ENCODE measurements around the gene PARP8. TPM values are rescaled to one million over a fixed set of nuclear protein-coding genes. Genes with fewer than 3 reads are reported as not detected.

The PARP8 gene
- total and polyA plus RNA-seq, 2 of the 8 experiments (the other 6 are each of a cell fraction or from before 2014, with no cell fraction given) = 16.6 to 30.6 TPM

DNA sequence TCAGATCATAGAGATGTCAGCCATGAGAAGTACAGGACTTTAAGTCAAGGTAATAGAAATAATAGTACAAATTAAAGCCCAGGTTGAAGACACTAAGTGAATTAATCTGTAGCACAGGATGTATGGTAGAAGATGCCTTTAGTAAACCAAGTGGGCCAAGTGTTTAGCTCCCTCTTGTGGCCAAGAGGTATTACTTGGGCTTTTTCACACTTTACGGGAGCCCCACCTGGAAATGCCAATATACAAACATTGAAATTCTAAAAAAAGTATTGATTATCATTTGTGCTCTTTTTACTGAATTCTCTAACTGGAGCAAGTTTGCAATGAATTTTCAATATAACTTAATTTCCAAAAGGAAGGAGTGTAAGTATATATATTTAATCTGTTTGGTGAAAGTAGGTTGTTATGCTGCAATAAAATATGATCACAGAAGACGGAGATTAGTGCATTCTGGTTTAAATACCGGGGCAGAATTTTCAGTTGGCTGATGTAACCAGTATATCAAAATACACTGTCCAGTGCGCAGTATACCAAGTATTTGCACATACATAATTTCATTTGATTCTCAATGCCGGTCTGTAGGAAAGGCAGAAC is 84.7 kb downstream of the PARP8 start:
- Histone ChIP-seq H4K8ac (ENCODE audit: extremely low read depth, insufficient read depth, low read length) (no peak overlapping the region), H3K27ac (ENCODE audit: low read depth, low read length) (no peak overlapping the region), H3K14ac (ENCODE audit: insufficient read length) (no peak overlapping the region), H2BK15ac (ENCODE audit: low read length) (no peak overlapping the region), H4K5ac (ENCODE audit: insufficient read length, low read depth, low read length) (no peak overlapping the region), H3K4ac (replicated peaks; ENCODE audit: insufficient read length, low read depth, low read length) (no peak overlapping the region), H3K79me1 (ENCODE audit: low read depth, low read length) (peaks cover 2% of the 10 kb centered on the region; the same call in 1 of the 2 replicates), H3K36me3 (ENCODE audit: control insufficient read depth in 2 of 4, insufficient read depth in 4 of 4, low read length in 3 of 4) (no peaks in the 10 kb centered on the region; a peak in 1 of 8 replicates), H2BK5ac (ENCODE audit: low read depth, low read length) (no peak overlapping the region), H3K23ac (ENCODE audit: insufficient read length) (no peak overlapping the region), H3K4me3 (ENCODE audit: extremely low read depth in 1 of 4, insufficient read depth in 2 of 4, low read depth in 3 of 4, low read length in 4 of 4) (no peak overlapping the region), H3K4me2 (ENCODE audit: insufficient read depth in 1 of 2, low read depth in 2 of 2, low read length in 2 of 2) (no peak overlapping the region), H2AK5ac (ENCODE audit: low read depth, low read length) (no peak overlapping the region), H3K27me3 (replicated peaks in 1 of 4; ENCODE audit: control insufficient read depth in 3 of 4, extremely low read depth in 1 of 4, insufficient read depth in 3 of 4, low read length in 3 of 4) (no peaks in the 10 kb centered on the region), H3K9me3 (ENCODE audit: insufficient read depth in 2 of 2, low read depth in 1 of 2, low read length in 1 of 2) (no peaks in the 10 kb centered on the region), H4K91ac (replicated peaks; ENCODE audit: insufficient read length, low read length) (no peak overlapping the region), H2BK20ac (ENCODE audit: low read length) (no peak overlapping the region), H4K20me1 (replicated peaks in 1 of 2; ENCODE audit: control insufficient read depth in 1 of 2, insufficient read depth in 2 of 2, low read length in 2 of 2) (no peaks in the 10 kb centered on the region), H2AFZ (ENCODE audit: low read length) (no peak overlapping the region), H3K18ac (ENCODE audit: extremely low read depth, low read length) (no peak overlapping the region), H3K23me2 (ENCODE audit: low read depth, low read length) (no peaks in the 10 kb centered on the region), H3K9ac (replicated peaks in 1 of 4; ENCODE audit: extremely low read depth in 1 of 4, low read depth in 3 of 4, low read length in 3 of 4) (no peak overlapping the region), H3K79me2 (ENCODE audit: control insufficient read depth in 1 of 2, insufficient read depth in 2 of 2, low read length in 2 of 2) (peaks cover 0 to 40% of the 10 kb centered on the region in 2 experiments; a peak in 2 of 4 replicates), H2BK120ac (replicated peaks; ENCODE audit: low read depth, low read length) (no peak overlapping the region), H3K4me1 (replicated peaks in 1 of 4; ENCODE audit: control insufficient read depth in 3 of 4, insufficient read depth in 4 of 4, low read length in 3 of 4) (no peaks in the 10 kb centered on the region), H3K56ac (replicated peaks; ENCODE audit: insufficient read length, low read depth, low read length) (no peak overlapping the region), H2BK12ac (ENCODE audit: low read depth, low read length) (no peak overlapping the region)
- 89% methylated on average over 5 of the region's 5 CpGs; no CpG with 5 or more reads in 1 of the 2 experiments for WGBS, 2 experiments (ENCODE audit: extremely low coverage in 1 of 2, insufficient coverage in 1 of 2, insufficient read length in 1 of 2, insufficient replicate concordance in 2 of 2, low coverage in 1 of 2, low lambda C conversion rate in 2 of 2, missing lambda C conversion rate in 1 of 2)
- FAIRE-seq (peak; percentile 78), DNase-seq (ENCODE audit: low read depth in 1 of 2, low spot score in 2 of 2) (no peak)
- POLR2A ChIA-PET (ENCODE audit: partially characterized antibody) = interaction anchor here (0.6 to 1.2 kb wide), 3 partner anchors 77 to 214 kb away, joined by 3 to 6 read pairs (median 4); partner anchors contain the start of gene PARP8
- TF ChIP-seq JUND (IDR thresholded peaks at IDR 0.05; ENCODE audit: low read length) = no peak
- TF ChIP-seq SIRT6 (IDR thresholded peaks at IDR 0.05; ENCODE audit: low read length) = no peak
- peak; percentile 87 to 89 for TF ChIP-seq RAD21 (IDR thresholded peaks at IDR 0.05 in 1 of 2, conservative IDR thresholded peaks at IDR 0.05 in 1 of 2; ENCODE audit: low read depth in 2 of 2, low read length in 2 of 2)
- TF ChIP-seq, protein P1, sequence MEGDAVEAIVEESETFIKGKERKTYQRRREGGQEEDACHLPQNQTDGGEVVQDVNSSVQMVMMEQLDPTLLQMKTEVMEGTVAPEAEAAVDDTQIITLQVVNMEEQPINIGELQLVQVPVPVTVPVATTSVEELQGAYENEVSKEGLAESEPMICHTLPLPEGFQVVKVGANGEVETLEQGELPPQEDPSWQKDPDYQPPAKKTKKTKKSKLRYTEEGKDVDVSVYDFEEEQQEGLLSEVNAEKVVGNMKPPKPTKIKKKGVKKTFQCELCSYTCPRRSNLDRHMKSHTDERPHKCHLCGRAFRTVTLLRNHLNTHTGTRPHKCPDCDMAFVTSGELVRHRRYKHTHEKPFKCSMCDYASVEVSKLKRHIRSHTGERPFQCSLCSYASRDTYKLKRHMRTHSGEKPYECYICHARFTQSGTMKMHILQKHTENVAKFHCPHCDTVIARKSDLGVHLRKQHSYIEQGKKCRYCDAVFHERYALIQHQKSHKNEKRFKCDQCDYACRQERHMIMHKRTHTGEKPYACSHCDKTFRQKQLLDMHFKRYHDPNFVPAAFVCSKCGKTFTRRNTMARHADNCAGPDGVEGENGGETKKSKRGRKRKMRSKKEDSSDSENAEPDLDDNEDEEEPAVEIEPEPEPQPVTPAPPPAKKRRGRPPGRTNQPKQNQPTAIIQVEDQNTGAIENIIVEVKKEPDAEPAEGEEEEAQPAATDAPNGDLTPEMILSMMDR (IDR thresholded peaks at IDR 0.05; ENCODE audit: control extremely low read depth in 1 of 3, insufficient read depth in 1 of 3, low read depth in 1 of 3, low read length in 3 of 3) = peak in 2 of 3 experiments; percentile 66 to 70; a peak in 3 of 4 replicates
- TF ChIP-seq SAP30 (IDR thresholded peaks at IDR 0.05; ENCODE audit: insufficient read depth, insufficient replicate concordance, low read length) = no peak
- no peak for TF ChIP-seq YY1 (IDR thresholded peaks at IDR 0.05; ENCODE audit: low read depth, low read length)
- TF ChIP-seq CBX8 (IDR thresholded peaks at IDR 0.05; ENCODE audit: borderline replicate concordance, low read depth, low read length) = no peak
- no peak for TF ChIP-seq TBP (IDR thresholded peaks at IDR 0.05; ENCODE audit: low read depth, low read length)
- CTCF ChIA-PET (ENCODE audit: partially characterized antibody) = interaction anchor here (0.8 to 2.0 kb wide), 6 partner anchors 10 to 238 kb away, joined by 3 to 7 read pairs (median 5); no protein-coding TSS in a partner anchor

Measured in H1 (cell line).